HG03196 (cell line): ENCODE measurements around the gene HBZ.
"Not testable (repeated sequence)": the region's sequence is repeated elsewhere in the genome, so short reads cannot be mapped to it uniquely, and the experiment has no call there.

Experiments used
- ATAC-seq: cut with Tn5 transposase; IDR thresholded peaks from one replicate; pipeline ENCODE4 v1.9.1; 2021; ENCODE audit not compliant: unreplicated experiment

The HBZ gene

DNA sequence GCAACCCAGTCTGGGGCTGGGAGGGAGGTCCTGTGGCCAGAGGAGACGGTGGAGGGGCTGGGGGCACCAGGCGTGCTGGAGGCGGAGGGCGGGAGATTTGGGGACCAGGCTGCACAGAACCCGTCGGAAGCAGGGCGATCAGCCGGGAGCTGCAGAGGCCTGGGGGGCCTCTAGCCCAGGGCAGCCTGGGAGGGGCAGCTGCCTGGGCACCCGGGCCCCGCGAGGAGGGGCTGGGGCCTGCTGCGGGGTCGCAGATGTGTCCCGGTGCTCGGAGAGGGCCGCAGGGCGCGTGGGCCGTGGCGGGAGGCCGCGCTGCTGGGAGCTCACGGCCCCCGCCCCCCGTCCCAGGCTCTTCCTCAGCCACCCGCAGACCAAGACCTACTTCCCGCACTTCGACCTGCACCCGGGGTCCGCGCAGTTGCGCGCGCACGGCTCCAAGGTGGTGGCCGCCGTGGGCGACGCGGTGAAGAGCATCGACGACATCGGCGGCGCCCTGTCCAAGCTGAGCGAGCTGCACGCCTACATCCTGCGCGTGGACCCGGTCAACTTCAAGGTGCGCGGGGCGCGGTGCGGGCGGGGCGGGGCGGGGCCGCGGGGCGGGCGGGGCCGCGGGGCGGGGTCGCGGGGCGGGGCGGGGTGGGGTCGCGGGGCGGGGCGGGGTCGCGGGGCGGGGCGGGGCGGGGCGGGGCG is 11.8 kb downstream of the HBZ start:
- ATAC-seq = not testable (repeated sequence)

DNA sequence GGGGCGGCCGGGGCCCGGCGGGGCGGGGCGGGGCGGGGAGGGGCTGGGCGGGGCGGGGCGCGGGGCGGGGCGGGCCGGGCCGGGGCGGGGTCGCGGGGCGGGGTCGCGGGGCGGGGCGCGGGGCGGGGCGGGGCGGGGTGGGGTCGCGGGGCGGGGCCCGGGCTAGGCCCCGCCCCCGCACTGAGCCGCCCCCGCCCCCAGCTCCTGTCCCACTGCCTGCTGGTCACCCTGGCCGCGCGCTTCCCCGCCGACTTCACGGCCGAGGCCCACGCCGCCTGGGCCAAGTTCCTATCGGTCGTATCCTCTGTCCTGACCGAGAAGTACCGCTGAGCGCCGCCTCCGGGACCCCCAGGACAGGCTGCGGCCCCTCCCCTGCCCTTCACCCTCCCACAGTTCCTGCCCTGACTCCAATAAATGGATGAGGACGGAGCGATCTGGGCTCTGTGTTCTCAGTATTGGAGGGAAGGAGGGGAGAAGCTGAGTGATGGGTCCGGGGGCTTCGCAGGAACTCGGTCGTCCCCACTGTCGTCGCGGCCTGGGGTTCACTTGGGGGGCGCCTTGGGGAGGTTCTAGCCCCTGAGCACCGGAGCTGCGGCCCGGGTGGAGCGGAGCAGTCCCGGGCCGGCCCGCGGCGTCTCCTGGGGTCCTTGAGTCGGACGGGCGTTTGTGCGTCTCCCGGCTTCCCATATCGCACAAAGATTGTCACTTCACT is 12.5 kb downstream of the HBZ start:
- ATAC-seq = no peak

GRCh38 chr16:165539-166374 is 13.3 kb downstream of the HBZ start, which contains the start of gene HBM:
Gene HBM (plus strand): TSS chr16:165978. CDS start chr16:165998, 20 bp downstream.
- no peak for ATAC-seq

DNA sequence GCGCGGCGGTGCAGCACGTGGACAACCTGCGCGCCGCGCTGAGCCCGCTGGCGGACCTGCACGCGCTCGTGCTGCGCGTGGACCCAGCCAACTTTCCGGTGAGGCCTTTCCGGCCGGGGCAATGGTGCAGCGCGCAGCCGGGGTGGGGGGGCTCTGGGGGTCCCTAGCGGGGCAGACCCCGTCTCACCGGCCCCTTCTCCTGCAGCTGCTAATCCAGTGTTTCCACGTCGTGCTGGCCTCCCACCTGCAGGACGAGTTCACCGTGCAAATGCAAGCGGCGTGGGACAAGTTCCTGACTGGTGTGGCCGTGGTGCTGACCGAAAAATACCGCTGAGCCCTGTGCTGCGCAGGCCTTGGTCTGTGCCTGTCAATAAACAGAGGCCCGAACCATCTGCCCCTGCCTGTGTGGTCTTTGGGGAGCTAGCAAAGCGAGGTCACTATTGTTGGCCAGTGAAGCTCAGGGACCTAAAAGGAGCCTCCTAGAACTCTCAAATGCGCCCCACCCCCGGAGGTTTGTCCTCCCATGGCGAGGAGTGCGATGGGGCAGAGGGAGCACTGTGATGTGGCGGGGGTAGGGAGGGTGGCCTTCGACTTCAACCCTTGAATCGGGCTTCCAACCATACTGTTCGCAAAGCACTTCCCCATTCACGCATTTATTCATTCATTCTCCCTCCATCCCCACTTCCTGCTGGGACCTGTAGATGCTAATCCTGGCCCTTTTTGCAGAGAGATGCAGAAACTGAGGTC is 14.1 kb downstream of the HBZ start:
- no peak for ATAC-seq

DNA sequence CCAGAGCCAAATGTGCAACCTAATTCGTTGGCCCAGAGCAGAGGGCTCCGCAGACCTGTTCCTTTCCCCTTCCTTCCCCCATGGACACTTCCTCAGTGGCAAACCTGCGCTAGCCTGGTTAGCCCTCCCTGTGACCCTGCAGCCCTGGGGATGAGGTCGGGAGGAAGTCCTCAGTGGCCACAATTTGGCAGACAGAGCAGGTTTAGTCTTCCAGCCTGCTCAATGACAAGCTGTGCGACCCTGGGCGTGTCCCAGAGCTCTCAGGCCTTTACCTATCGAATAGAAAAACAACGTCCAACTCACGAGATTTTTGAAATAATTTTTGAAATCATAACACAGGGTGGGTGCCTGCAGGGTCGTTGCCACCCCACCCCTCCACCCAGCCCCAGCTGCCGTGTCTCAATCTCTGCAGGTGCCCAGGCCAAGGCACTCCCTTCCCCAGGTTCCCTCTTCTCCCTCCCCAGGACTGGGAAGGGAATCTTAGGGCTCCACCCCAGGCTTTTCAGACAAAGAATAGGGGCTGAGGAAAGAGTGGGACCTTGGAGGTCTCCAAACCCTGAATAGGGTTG is 14.8 kb downstream of the HBZ start:
- no peak for ATAC-seq

- no peak for ATAC-seq
Measured at GRCh38 chr16:168424-168823, 16.0 kb downstream of the HBZ start.

GRCh38 chr16:169014-169413 is 16.6 kb downstream of the HBZ start:
- ATAC-seq = no peak

GRCh38 chr16:170088-170507 is 17.7 kb downstream of the HBZ start:
- not testable (repeated sequence) for ATAC-seq

DNA sequence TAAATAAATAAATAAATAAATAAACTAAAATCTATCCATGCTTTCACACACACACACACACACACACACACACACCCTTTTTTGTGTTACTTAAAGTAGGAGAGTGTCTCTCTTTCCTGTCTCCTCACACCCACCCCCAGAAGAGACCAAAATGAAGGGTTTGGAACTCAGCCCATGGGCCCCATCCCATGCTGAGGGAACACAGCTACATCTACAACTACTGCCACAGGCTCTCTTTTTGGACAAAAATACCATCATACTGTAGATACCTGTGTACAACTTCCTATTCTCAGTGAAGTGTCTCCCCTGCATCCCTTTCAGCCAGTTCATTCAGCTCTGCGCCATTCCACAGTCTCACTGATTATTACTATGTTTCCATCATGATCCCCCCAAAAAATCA is 18.3 kb downstream of the HBZ start:
- ATAC-seq = no peak

- not testable (repeated sequence) for ATAC-seq
Measured at GRCh38 chr16:172374-172941, 20.0 kb downstream of the HBZ start, which contains the start of gene HBA2. Gene HBA2 (plus strand): TSS chr16:172876. CDS start chr16:172913, 37 bp downstream.

DNA sequence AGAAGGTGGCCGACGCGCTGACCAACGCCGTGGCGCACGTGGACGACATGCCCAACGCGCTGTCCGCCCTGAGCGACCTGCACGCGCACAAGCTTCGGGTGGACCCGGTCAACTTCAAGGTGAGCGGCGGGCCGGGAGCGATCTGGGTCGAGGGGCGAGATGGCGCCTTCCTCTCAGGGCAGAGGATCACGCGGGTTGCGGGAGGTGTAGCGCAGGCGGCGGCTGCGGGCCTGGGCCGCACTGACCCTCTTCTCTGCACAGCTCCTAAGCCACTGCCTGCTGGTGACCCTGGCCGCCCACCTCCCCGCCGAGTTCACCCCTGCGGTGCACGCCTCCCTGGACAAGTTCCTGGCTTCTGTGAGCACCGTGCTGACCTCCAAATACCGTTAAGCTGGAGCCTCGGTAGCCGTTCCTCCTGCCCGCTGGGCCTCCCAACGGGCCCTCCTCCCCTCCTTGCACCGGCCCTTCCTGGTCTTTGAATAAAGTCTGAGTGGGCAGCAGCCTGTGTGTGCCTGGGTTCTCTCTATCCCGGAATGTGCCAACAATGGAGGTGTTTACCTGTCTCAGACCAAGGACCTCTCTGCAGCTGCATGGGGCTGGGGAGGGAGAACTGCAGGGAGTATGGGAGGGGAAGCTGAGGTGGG is 20.9 kb downstream of the HBZ start:
- not testable (repeated sequence) for ATAC-seq

DNA sequence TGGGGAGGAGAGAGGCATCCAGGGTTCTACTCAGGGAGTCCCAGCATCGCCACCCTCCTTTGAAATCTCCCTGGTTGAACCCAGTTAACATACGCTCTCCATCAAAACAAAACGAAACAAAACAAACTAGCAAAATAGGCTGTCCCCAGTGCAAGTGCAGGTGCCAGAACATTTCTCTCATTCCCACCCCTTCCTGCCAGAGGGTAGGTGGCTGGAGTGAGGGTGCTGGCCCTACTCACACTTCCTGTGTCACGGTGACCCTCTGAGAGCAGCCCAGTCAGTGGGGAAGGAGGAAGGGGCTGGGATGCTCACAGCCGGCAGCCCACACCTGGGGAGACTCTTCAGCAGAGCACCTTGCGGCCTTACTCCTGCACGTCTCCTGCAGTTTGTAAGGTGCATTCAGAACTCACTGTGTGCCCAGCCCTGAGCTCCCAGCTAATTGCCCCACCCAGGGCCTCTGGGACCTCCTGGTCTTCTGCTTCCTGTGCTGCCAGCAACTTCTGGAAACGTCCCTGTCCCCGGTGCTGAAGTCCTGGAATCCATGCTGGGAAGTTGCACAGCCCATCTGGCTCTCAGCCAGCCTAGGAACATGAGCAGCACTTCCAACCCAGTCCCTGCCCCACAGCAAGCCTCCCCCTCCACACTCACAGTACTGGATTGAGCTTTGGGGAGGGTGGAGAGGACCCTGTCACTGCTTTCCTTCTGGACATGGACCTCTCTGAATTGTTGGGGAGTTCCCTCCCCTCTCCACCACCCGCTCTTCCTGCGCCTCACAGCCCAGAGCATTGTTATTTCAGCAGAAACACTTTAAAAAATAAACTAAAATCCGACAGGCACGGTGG is 21.7 kb downstream of the HBZ start:
- ATAC-seq = not testable (repeated sequence)

GRCh38 chr16:175011-175949 is 22.8 kb downstream of the HBZ start:
- no peak for ATAC-seq

DNA sequence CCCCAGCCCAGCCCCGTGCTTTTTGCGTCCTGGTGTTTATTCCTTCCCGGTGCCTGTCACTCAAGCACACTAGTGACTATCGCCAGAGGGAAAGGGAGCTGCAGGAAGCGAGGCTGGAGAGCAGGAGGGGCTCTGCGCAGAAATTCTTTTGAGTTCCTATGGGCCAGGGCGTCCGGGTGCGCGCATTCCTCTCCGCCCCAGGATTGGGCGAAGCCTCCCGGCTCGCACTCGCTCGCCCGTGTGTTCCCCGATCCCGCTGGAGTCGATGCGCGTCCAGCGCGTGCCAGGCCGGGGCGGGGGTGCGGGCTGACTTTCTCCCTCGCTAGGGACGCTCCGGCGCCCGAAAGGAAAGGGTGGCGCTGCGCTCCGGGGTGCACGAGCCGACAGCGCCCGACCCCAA is 23.6 kb downstream of the HBZ start:
- ATAC-seq = not testable (repeated sequence)

- ATAC-seq = not testable (repeated sequence)
Measured at GRCh38 chr16:176477-177382, 24.3 kb downstream of the HBZ start, which contains the start of gene HBA1. Gene HBA1 (plus strand): TSS chr16:176680. CDS start chr16:176717, 37 bp downstream.

DNA sequence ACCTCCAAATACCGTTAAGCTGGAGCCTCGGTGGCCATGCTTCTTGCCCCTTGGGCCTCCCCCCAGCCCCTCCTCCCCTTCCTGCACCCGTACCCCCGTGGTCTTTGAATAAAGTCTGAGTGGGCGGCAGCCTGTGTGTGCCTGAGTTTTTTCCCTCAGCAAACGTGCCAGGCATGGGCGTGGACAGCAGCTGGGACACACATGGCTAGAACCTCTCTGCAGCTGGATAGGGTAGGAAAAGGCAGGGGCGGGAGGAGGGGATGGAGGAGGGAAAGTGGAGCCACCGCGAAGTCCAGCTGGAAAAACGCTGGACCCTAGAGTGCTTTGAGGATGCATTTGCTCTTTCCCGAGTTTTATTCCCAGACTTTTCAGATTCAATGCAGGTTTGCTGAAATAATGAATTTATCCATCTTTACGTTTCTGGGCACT is 25.0 kb downstream of the HBZ start:
- no peak for ATAC-seq
